ENCODE data around the gene C1orf146.

Gene C1orf146, protein sequence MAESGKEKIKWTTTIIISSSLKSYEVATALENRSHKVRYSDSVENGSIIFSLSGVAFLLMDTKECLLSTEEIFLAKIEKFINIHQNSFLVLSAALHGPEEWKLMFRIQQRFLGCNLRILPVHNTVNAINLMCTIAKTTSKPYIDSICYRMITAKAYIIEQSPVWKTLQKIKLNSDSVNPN

DNA sequence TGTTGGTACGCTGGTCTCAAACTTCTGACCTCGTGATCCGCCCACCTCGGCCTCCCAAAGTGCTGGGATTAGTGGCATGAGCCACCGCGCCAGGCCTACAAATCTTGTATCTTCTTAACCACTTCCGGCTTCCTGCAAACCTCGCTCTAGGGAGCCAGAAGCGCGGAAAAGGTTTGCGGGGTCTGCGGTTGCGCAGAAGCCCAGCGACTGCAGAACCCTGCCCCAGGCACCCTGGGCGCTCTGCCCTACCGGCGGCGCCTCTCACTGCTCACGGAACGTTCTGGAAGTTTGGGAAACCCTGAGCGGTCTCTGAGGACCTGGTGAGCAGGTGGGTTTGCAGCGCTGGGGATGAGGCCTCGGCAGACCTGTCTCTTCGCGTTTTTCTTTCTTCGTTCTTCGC lies at the start of gene C1orf146:
Gene C1orf146, plus strand, starts transcription at position 195 of the 400 bp plus-strand sequence. CDS start 13,506 bp downstream, outside the sequence.
- no peak within 1 kb of the TSS for H3K4me3 ChIP-seq
- H3K36me3 ChIP-seq = no peaks in the 10 kb centered on the region
- no peaks in the 10 kb centered on the region for H3K4me1 ChIP-seq
- H3K9me3 ChIP-seq = no peaks in the 10 kb centered on the region
- no peaks in the 10 kb centered on the region for H3K27me3 ChIP-seq
- intact Hi-C loops (cut with DNase I; ENCODE audit: low total_unique reads) = no loop called here
- no peak within 1 kb of the TSS for H3K27ac ChIP-seq
- DNase-seq = no peak
- TF ChIP-seq, protein P1, sequence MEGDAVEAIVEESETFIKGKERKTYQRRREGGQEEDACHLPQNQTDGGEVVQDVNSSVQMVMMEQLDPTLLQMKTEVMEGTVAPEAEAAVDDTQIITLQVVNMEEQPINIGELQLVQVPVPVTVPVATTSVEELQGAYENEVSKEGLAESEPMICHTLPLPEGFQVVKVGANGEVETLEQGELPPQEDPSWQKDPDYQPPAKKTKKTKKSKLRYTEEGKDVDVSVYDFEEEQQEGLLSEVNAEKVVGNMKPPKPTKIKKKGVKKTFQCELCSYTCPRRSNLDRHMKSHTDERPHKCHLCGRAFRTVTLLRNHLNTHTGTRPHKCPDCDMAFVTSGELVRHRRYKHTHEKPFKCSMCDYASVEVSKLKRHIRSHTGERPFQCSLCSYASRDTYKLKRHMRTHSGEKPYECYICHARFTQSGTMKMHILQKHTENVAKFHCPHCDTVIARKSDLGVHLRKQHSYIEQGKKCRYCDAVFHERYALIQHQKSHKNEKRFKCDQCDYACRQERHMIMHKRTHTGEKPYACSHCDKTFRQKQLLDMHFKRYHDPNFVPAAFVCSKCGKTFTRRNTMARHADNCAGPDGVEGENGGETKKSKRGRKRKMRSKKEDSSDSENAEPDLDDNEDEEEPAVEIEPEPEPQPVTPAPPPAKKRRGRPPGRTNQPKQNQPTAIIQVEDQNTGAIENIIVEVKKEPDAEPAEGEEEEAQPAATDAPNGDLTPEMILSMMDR (IDR thresholded peaks at IDR 0.05) = no peak

DNA sequence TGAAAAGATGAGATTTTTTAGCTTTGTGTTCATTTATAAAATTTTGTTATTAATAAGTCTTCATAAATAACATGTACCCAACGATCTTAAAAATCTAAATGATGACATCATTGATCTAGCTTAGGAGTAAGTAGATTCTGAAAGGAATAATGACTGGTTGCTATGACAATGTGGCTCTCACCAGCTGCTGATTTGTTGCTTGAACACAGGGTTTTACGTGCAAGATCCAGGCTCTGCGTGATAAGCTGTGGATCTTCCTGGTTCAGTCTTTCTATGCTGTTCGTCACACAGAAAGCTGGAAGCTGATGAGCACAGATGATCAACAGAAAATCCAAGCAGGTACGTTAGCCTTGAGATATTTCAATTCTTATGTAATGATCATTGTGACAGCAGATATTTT lies 49.1 kb upstream of the C1orf146 start:
- intact Hi-C loops (cut with DNase I; ENCODE audit: low total_unique reads) = no loop called here
- Histone ChIP-seq H3K27ac (no peak overlapping the region), H3K36me3 (peaks cover 10 to 24% (median 18%) of the 10 kb centered on the region in 3 donors), H3K9me3 (no peaks in the 10 kb centered on the region), H3K4me1 (no peaks in the 10 kb centered on the region), H3K4me3 (no peak overlapping the region), H3K27me3 (no peaks in the 10 kb centered on the region)
- TF ChIP-seq, protein P1 (IDR thresholded peaks at IDR 0.05) = no peak
- no peak for DNase-seq

DNA sequence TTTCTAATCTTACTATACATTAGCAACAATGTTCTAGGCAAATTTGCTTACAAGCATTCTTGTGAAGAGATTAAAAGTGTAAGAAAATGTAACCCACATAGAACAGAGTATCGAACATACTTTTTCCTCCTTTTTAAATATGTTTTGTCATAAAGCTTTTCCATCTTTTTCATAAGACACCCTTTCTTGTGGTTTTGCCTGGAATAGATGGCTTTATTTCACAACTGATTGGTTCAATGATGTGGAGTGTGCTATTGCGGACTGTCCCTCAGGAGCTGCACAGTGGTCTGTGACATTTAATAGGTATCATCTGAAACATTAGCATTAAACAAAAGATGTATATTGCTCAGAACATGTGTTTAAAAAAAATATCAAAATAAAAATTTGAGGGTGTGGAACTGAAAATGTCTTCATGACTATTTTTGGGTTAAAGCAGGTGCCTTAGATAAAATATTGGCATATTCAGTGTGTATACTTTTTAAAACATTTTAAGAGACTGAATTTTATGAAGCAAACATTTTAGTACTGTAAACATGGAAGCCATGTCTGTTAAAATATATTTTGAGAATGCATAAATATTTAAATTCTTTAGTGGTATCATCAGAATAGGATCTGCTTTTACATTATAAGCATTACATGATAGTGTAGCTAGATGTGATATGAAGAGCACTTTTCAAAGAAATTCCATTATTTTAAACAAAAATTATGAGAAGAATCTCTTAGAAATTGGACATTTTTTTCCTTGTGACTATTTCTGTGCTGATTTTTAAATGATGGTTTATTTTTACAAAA lies 48.3 kb upstream of the C1orf146 start:
- peaks cover 10 to 24% (median 18%) of the 10 kb centered on the region in 3 donors for H3K36me3 ChIP-seq
- no peaks in the 10 kb centered on the region for H3K27me3 ChIP-seq
- no peak for DNase-seq
- TF ChIP-seq, protein P1 (IDR thresholded peaks at IDR 0.05) = no peak
- no peaks in the 10 kb centered on the region for H3K4me1 ChIP-seq
- no peak overlapping the region for H3K4me3 ChIP-seq
- H3K9me3 ChIP-seq = no peaks in the 10 kb centered on the region
- no peak overlapping the region for H3K27ac ChIP-seq
- intact Hi-C loops (cut with DNase I; ENCODE audit: low total_unique reads) = no loop called here

DNA sequence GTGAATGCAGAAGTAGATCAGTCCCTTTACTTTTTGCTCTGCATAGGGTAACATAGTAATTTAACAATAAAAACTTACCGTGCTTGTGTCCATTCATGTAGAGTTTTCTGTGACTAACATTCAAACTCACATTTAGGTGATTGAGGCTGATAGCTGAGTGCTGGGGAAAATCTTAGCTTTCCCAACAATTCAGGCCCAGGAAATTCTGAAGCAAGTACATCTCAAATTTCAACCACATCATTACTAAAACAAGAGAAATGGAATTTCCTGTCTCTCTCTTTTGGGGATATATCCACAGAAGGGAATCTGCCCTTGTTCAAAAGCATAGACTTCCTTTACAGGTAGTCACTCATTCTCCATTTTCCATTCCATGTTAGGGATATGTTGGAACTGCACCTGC lies 33.1 kb upstream of the C1orf146 start:
- Histone ChIP-seq H3K27me3 (no peaks in the 10 kb centered on the region), H3K27ac (no peak overlapping the region), H3K4me3 (no peak overlapping the region), H3K9me3 (no peaks in the 10 kb centered on the region), H3K4me1 (no peaks in the 10 kb centered on the region), H3K36me3 (peaks cover 23 to 36% (median 24%) of the 10 kb centered on the region in 3 donors)
- TF ChIP-seq, protein P1 (IDR thresholded peaks at IDR 0.05) = no peak
- intact Hi-C loops (cut with DNase I; ENCODE audit: low total_unique reads) = no loop called here
- no peak for DNase-seq

DNA sequence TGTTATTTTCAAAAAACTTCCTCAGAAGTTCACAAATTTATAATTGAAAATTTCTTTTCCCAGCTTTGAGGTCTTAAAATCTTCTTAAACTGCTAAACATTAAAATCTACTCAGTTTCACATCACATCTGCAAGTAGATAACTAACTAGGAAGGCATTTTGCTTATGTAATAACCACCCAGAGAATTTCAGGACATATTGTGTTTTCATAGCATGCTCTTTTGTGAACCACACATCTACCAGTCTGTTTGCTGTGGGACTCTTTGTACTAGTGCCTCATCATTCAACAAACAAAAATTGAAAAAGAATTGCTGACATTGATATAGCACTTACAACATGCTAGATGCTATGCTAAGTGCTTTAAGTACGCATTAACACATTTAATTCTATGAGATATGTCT lies 31.6 kb upstream of the C1orf146 start:
- intact Hi-C loops (cut with DNase I; ENCODE audit: low total_unique reads) = no loop called here
- Histone ChIP-seq H3K9me3 (no peaks in the 10 kb centered on the region), H3K36me3 (peaks cover 9 to 26% (median 13%) of the 10 kb centered on the region in 3 donors), H3K27ac (no peak overlapping the region), H3K27me3 (no peaks in the 10 kb centered on the region), H3K4me1 (no peaks in the 10 kb centered on the region), H3K4me3 (no peak overlapping the region)
- DNase-seq = no peak
- TF ChIP-seq, protein P1 (IDR thresholded peaks at IDR 0.05) = no peak
